GM10266 (cell line): ENCODE measurements around the gene CRADD.

Source experiments
- DNase-seq: peaks from one replicate; pipeline ENCODE4 v3.0.0; 2012; ENCODE audit errors: extremely low spot score
- TF ChIP-seq, protein P1 (sequence below): IDR thresholded peaks from 2 replicates; pipeline ENCODE4 v1.5.1; 2012; ENCODE audit warnings: mild to moderate bottlenecking, low read depth; ENCODE audit not compliant: control insufficient read depth, insufficient read depth; ENCODE audit errors: missing control alignments

CRADD gene

DNA sequence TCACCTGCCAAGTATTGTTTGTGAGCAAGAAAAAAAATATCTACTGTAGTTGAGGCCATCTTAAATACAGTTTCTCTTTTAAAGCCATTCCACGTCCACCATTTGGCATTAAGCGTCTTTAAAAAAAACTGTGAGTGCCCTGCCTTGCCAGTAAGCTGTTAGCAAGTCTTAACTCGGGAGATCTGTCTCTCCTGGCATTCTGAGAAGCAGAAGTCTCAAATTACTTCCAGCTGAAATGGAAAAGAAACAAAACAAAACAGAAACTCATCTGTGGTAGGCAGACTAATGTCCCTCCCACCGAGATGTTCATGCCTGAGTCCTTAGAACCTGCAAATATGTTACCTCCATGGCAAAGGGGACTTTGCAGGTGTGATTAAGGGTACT lies 126.2 kb downstream of the CRADD start:
- no peak for DNase-seq

DNA sequence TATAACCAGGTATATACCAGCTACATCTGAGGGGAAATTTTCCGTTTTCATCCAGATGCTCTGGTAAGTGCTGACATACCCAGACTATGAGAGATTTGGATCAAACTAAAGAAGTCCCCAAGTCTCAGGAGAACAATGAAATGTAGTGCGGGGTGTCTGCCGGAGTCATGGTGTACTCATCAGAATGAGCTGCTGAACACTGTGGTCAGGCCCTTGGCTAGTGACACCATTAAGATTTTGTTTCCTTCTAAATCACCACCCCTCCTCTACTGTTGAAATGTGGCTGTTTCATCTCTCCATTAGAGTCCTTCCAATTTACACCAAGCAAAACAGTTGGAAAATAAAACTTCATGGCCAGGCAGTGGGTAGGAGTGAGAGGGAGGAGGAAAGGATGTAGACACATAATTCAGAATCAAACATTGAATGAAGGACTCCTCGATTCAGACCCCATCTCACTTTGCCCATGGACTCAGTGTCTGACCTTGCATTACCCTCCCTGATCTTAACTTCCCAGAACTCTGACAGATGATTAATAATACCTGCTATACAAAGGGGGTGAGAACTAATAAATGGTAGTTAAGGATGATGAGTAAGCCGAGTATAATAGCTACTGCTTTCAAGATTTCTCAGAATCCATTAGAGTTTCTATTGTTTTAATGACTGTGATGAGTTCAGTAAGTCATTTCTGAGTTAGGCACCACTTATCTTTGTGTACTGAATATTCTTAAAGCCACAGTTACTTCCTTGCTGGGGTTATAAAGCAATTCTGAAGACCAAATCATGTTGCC lies 127.4 kb downstream of the CRADD start:
- TF ChIP-seq, protein P1, sequence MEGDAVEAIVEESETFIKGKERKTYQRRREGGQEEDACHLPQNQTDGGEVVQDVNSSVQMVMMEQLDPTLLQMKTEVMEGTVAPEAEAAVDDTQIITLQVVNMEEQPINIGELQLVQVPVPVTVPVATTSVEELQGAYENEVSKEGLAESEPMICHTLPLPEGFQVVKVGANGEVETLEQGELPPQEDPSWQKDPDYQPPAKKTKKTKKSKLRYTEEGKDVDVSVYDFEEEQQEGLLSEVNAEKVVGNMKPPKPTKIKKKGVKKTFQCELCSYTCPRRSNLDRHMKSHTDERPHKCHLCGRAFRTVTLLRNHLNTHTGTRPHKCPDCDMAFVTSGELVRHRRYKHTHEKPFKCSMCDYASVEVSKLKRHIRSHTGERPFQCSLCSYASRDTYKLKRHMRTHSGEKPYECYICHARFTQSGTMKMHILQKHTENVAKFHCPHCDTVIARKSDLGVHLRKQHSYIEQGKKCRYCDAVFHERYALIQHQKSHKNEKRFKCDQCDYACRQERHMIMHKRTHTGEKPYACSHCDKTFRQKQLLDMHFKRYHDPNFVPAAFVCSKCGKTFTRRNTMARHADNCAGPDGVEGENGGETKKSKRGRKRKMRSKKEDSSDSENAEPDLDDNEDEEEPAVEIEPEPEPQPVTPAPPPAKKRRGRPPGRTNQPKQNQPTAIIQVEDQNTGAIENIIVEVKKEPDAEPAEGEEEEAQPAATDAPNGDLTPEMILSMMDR: no peak

More for the DNA sequence above, 126.2 kb downstream of the CRADD start:
- TF ChIP-seq, protein P1: no peak

GRCh38 chr12:93805736-93806141 lies 128.6 kb downstream of the CRADD start:
- TF ChIP-seq, protein P1: no peak
- DNase-seq: no peak

More for the DNA sequence above, 127.4 kb downstream of the CRADD start:
- DNase-seq: no peak

DNA sequence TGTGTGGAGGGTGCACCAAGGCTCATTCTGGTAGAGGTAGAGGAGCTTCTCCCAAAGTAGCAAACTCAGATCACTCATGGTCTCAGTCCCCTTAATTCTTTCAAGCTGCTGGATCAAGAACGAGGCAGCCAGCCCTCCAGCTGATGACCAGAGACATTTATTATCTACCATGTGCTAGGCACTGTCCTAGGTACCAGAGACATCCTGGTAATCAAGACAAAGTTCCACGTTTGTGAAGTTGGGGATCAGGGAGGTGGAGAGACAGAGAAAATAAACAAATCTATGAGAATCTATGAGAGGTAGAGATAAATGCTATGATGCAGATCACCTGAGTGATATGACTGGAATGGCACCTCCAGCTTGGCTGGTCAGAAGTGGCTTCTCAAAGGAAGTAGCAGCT lies 130.2 kb downstream of the CRADD start:
- no peak for DNase-seq
- TF ChIP-seq, protein P1: no peak

DNA sequence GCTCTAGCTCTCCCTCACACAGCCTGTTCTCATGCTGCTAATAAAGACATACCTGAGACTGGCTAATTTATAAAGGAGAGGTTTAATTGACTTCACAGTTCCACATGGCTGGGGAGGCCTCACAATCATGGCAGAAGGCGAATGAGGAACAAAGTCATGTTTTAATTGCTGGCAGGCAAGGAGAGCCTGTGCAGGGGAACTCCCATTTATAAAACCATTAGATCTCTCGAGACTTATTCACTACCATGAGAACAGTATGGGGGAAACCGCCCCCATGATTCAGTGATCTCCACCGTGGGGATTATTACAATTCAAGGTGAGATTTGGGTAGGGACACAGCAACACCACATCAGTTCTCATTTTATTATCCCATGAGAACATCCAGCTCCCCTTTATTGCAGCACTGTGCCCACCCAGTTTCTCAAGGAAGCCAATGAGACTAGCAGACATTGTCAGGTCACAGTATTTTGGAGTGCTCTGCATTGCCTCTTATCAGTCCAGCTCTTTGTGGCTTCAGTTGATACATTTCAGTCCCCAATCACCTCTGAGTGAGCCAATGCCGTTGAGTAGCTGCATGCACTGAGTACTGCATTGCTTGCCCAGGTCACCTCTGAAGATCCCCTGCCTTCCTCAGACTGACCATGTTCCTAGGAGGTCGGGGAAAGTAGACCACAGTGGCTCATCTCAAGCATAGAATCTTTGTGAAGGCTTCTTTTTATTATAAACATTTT lies 131.2 kb downstream of the CRADD start:
- no peak for DNase-seq
- TF ChIP-seq, protein P1: no peak

- TF ChIP-seq, protein P1: no peak
- DNase-seq: no peak
These were observed 135.5 kb downstream of the CRADD start for GRCh38 chr12:93812626-93813025.

DNA sequence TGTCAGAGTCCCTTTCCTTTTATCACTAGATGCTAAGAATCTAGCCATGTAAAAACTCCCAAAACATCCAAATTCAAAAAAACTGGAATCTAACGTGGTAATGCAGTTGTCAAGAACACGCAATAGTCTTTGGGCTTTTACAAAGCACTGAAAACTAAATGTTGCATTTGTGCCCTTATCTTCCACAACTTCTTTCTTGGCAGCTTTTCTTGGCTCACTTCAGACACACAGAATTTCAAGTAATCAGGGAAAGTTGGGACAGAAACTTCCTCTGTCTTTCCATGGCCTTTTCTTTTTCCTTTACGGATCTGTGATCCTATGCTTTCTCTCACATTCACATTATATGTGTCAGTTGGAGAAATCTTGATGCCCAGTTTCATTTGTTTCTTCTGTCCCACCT lies 136.0 kb downstream of the CRADD start:
- TF ChIP-seq, protein P1: no peak
- DNase-seq: no peak
